ENCODE measurements around the gene ASB8.

The ASB8 gene

GRCh38 chr12:48169011-48169410 lies 11.7 kb upstream of the ASB8 start:
- no peak for DNase-seq (ENCODE audit: extremely low read depth, low read depth)
- TF ChIP-seq CTCF (IDR thresholded peaks at IDR 0.05; ENCODE audit: low read depth, low read length): no peak

GRCh38 chr12:48165089-48165981 lies 8.0 kb upstream of the ASB8 start:
- no peak for DNase-seq (ENCODE audit: extremely low read depth, low read depth)
- TF ChIP-seq CTCF (IDR thresholded peaks at IDR 0.05; ENCODE audit: low read depth, low read length): peak; percentile 94

GRCh38 chr12:48164451-48164850 lies 7.1 kb upstream of the ASB8 start:
- DNase-seq (ENCODE audit: extremely low read depth, low read depth): no peak
- TF ChIP-seq CTCF (IDR thresholded peaks at IDR 0.05; ENCODE audit: low read depth, low read length): no peak

- no peak for DNase-seq (ENCODE audit: extremely low read depth, low read depth)
- TF ChIP-seq CTCF (IDR thresholded peaks at IDR 0.05; ENCODE audit: low read depth, low read length): no peak
Observed at GRCh38 chr12:48163150-48163747, 5.9 kb upstream of the ASB8 start.

GRCh38 chr12:48160807-48161206 lies 3.5 kb upstream of the ASB8 start:
- DNase-seq (ENCODE audit: extremely low read depth, low read depth): no peak
- TF ChIP-seq CTCF (IDR thresholded peaks at IDR 0.05; ENCODE audit: low read depth, low read length): no peak

- no peak for TF ChIP-seq CTCF (IDR thresholded peaks at IDR 0.05; ENCODE audit: low read depth, low read length)
Observed at GRCh38 chr12:48160046-48160445, 2.7 kb upstream of the ASB8 start.

GRCh38 chr12:48157889-48158370 lies 615 bp upstream of the ASB8 start:
- TF ChIP-seq CTCF (IDR thresholded peaks at IDR 0.05; ENCODE audit: low read depth, low read length): no peak
- DNase-seq (ENCODE audit: extremely low read depth, low read depth): no peak

More at GRCh38 chr12:48160046-48160445, 2.7 kb upstream of the ASB8 start:
- peak; percentile 34 for DNase-seq (ENCODE audit: extremely low read depth, low read depth)

All from AG09319 (cell line).